HG03103 (cell line): Measurements from ENCODE around the gene ATXN1.
"Not testable (repeated sequence)": the region's sequence is repeated elsewhere in the genome, so short reads cannot be mapped to it uniquely, and the experiment has no call there.

Source experiments
- ATAC-seq: cut with Tn5 transposase; IDR thresholded peaks from one replicate; pipeline ENCODE4 v1.9.1; 2021; ENCODE audit warnings: low read depth; ENCODE audit not compliant: unreplicated experiment

Gene ATXN1

DNA sequence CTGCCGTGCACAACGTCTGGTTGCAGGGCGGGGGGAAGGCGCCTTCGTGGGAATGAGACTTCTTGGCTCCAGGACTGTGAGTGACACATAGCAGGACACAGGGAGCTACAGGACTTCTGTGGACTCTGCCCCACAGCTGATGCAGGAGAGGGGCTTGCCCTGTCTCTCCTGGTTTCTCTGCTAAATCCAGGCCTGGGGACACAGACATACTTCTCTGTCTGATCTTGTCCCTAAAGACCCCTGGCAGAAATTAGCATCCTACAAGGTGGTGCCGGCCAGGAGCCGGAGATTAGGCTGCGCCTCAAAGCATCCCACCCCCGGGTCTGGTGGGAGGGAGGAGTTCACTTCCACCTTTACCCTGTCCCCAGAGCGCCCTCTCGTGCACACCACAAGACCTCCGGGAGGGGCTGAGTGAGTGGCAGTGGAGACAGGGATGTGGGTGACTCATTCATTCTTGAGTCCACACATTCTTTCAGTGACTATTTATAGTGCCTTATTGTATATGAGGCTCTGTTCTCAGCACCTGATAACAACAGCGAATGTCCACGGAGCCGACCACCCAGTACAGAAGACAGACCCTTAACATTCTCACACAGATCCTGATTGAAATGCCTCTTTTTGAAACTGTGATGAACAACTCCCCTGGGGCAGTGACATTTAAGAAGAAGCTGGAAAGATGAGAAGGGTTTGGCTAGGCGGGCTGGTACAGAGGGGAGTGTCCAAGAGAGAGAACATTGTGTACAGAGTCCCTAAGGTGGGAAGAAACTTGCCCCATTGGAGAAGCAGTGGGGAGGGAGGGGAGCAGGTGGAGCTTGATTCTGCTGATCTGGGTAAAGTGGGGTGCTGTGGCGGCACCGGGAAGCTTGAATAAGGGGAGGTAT, 483.9 kb downstream of the ATXN1 start:
- no peak for ATAC-seq

DNA sequence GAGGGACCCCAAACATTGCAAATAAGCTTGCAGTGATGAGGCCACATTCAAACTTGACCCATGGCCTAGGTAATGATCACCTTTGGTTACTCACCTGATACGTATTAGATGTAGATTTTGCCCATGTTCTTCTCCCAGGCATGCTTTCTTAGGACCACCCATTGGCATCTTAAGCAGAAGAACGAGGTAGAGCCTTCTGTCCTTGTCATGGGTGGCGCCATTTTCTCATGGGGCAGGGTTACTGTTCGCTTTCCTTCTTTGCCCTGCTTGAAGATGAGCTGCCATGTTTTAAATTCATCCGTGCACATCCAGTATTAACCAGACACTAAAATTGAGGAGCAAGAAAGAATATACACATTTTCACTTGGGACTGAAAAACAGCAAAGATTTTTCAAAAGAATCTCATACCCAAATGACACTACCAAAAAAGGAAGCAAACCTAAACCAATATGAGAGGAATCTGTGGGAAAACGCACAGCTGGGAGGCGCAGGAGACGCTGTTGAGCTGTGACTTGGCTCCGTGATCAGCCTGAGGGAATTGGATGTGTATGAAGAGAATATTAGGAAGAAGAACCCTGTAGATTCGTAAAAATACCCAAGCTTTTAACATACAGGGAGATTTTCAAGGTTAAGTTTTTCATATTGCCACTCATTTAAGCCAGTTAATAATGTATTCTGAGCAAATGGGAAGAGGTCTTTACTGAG, 486.2 kb downstream of the ATXN1 start:
- ATAC-seq: no peak

DNA sequence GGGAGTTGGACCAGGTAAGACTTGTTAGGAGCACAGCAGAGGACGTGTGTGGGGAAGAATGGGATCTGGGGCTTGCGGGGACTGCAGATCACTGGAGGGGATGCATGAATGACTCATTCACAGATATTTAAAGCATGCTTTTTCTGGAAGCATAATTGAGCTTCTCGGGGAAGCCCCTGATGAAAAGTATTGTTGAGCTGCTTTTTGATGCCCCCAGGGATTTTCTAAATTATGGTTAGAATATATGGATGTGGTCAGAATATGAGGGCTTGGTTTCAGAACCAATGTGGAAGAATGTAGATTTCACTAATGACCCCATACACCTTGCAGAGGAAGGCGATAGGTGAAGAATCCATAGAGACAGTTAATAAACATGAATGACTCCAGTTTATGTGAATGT, 486.8 kb downstream of the ATXN1 start:
- no peak for ATAC-seq

GRCh38 chr6:16273256-16273655, 488.0 kb downstream of the ATXN1 start:
- no peak for ATAC-seq

DNA sequence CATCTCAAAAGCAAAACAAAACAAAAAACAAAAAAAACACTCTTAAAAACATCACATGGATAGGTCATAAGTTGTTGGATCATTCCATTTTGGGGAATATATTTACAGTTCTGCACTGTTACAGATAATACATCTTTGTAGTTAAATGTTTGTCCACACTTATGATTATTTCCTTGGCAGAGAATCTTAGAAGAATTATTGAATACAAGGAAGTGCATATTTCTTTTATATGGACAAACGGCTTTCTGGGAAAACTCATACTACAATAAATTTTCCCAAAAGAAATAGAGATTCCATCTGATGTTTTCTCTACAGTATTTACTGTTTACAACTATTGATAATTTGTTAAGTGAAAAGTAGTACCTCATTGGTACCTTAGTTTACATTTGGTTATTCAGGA, 489.1 kb downstream of the ATXN1 start:
- no peak for ATAC-seq

- ATAC-seq: no peak
Observed at GRCh38 chr6:16271428-16271827, 489.8 kb downstream of the ATXN1 start.

DNA sequence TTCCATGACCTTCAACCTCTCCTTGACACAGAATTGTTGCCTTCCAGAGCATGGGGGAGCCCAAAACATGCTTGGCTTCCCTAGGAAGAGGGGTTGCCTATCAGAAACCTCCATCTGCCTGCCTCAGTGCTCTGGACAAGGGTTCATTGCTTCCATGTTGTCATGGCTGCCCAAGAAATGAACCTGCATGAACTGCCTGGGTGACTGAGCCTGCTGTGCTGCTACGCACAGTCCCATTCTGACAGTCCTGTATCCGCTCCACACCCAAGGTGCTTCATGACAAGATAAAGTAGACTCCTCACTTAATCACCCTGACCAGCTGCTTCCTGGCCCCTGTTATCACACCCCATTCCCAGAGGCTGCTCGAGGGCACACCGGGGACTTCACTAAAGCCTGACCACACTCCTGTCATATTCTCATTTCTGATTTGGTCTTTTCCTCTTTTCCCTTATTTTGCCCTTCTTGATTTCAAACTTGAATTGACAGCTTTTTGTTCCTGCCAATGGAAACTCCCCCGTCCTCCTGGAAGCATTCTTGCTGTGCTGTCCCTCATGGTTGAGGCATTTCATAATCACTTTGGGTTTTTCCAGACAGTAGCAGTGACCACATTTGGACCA, 491.0 kb downstream of the ATXN1 start:
- no peak for ATAC-seq

DNA sequence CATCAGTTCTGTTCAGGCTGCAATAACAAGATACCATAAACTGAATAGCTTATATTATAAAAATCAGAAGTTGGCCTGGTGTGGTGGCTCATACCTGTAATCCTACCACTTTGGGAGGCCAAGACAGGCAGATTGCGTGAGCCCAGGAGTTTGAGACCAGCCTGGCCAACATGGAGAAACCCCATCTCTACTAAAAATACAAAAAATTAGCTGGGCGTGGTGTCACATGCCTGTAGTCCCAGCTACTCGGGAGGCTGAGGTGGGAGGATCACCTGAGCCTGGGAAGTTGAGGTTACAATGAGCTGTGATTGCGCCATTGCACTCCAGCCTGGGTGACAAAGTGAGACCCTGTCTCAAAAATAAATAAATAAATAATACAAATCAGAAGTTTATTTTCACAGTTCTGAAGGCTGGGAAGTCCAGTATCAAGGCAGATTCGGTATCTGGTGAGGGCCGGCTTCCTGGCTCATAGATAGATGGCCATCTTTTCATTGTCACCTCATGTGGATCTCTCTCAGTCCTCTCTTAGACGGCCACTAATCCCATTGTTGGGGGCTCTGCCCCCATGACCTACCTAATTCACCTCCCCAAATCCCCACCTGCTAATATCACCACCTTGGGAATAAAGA, 491.7 kb downstream of the ATXN1 start:
- not testable (repeated sequence) for ATAC-seq

DNA sequence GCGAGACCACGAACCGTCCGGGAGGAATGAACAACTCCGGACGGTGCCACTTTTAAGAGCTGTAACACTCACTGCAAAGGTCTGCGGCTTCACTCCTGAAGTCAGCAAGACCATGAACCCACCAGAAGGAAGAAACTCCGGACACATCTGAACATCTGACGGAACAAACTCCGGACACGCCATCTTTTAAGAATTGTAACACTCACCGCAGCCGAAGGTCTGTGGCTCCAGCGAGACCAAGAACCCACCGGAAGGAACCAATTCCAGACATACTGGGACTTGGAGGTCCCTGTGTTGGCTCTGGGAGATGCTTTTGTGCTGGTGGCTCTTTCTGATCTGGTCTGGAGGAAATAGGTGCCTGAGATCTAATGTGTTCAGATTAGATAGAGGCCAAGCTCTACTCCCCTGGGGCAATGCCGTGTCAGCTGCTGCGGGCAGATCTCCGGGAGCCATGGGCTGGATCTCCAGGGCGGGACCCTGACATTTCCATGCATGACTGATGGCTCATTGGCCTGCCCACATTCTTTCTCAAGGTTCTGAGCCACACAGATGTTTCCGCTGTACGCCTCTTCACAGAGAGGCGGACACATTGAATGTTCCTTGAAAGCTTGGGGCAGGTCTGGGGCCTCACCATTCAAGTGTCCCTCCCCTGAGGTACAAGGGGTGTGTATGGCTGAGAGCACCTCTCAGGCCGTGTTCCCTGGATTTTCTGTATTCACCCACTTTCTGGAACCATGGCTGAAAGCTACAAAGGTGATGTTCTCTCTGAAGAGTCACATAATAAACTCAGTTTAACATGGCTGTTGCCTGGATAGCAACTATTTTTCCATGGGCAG, 493.6 kb downstream of the ATXN1 start:
- ATAC-seq: no peak

DNA sequence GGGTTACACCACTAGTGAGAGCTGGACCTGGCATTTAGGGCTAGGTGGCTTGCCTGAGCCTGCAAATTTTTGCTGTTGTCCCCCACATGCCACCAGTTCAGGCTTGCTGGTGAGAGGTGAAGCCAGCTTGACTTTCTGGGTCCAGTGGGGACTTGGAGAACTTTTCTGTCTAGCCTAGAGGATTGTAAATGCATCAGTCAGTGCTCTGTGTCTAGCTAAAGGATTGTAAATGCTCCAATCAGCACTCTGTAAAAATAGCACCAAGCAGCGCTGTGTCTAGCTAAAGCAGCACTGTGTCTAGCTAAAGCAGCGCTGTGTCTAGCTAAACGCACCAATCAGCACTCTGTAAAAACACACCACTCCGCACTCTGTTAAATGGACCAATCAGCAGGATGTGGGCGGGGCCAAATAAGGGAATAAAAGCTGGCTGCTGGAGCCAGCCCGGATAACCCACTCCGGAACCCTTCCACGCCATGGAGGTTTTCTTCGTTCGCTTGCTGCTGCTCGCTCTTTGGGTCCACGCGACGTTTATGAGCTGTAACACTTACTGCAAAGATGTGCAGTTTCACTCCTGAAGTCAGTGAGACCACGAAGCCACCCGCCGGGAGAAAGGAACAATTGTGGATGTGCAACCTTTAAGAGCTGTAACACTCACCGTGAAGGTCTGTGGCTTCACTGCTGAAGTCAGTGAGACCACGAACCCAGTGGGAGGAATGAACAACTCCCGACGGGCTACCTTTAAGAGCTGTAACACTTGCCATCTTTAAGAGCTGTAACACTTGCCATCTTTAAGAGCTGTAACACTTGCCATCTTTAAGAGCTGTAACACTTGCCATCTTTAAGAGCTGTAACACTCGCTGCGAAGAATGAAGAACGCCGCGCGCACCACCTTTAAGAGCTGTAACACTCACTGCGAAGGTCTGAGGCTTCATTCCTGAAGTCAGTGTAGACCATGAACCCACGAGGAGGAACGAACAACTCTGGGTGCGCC, 495.6 kb downstream of the ATXN1 start:
- ATAC-seq: no peak

- no peak for ATAC-seq
Observed at GRCh38 chr6:16264785-16265184, 496.5 kb downstream of the ATXN1 start.

GRCh38 chr6:16263464-16264099, 497.7 kb downstream of the ATXN1 start:
- not testable (repeated sequence) for ATAC-seq

GRCh38 chr6:16262773-16263172, 498.5 kb downstream of the ATXN1 start:
- not testable (repeated sequence) for ATAC-seq

DNA sequence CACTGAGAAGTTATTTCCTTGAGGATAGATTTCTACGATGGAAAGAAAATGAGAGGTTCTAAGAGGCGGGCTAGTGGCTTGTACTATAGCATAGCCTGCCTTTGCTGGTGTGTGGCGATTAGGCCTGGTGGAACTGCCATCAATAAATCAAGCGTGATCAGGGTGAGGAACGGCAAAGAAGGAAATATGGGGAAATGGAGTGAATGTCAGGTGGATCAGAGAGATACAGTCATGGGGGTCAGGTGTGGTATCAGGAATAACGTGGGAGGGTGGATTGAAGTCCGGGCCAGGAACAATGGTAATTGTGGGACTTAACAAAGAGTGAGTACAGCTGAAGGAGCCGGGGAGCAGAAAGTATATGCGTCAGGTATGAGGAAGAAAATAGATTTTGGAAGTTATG, 500.7 kb downstream of the ATXN1 start:
- not testable (repeated sequence) for ATAC-seq

- not testable (repeated sequence) for ATAC-seq
Observed at GRCh38 chr6:16259604-16260003, 501.7 kb downstream of the ATXN1 start.

DNA sequence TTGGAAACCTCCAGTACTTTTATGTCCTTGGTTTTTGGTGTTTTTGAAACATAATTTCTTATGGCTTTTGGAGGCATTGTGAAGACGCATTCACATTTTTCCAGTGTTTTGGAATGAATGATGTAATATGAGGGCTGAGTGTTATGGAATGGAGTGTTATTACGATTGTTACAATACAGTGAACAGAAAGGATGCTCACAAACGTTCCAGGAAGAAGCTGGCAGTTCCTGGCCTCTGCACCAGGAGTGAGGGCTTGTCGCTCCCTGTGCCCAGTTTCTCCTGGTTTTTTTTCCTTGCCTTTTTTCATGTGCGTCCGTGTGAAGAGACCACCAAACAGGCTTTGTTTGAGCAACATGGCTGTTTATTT, 502.6 kb downstream of the ATXN1 start:
- ATAC-seq: no peak

GRCh38 chr6:16257999-16258708, 503.1 kb downstream of the ATXN1 start:
- ATAC-seq: no peak

DNA sequence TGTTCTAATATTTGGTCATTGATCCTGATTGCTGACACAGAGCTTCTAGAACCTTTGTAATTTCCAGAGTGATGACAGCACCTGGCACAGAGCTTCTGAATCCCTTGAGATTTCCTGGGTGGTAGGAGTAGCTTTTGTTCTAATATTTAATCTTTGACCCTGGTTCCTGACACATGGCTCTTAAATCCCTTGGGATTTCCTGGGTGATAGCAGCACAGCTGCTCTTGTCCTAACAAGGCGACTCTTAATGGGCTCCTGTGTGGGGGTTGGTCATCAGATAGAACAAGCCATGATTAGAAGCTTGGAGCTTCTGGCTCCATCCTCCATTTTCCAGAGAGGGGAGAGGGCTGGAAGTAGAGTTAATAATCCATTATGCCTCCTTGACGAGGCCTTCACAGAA, 504.5 kb downstream of the ATXN1 start:
- no peak for ATAC-seq
